Ovary (tissue), 3 donors: ENCODE data around the gene PXMP4.

Experiments
- EP300 ChIP-seq: sonication (generic); formaldehyde crosslinking; IDR thresholded peaks from one replicate; pipeline ENCODE4 v1.6.1; 2017; ENCODE audit warnings: antibody characterized with exemption
- POLR2A ChIP-seq: fragments of 450-650 bp; IDR thresholded peaks from one replicate; pipeline ENCODE4 v1.6.1; 2017; ENCODE audit warnings: antibody characterized with exemption, mild to moderate bottlenecking, moderate library complexity
- TF ChIP-seq, protein P1 (sequence below), 3 donors: fragments of 450-650 bp in 2 of 3; fragments of 200-600 bp in 1 of 3; IDR thresholded peaks; one replicate each; pipeline versions ENCODE4 v1.5.1 to v1.8.0; 2016 to 2022; ENCODE audit warnings: antibody characterized with exemption in 3 of 3, mild to moderate bottlenecking in 1 of 3
- donor health status: DM: no; HTN: no; CAD: no.

DNA sequence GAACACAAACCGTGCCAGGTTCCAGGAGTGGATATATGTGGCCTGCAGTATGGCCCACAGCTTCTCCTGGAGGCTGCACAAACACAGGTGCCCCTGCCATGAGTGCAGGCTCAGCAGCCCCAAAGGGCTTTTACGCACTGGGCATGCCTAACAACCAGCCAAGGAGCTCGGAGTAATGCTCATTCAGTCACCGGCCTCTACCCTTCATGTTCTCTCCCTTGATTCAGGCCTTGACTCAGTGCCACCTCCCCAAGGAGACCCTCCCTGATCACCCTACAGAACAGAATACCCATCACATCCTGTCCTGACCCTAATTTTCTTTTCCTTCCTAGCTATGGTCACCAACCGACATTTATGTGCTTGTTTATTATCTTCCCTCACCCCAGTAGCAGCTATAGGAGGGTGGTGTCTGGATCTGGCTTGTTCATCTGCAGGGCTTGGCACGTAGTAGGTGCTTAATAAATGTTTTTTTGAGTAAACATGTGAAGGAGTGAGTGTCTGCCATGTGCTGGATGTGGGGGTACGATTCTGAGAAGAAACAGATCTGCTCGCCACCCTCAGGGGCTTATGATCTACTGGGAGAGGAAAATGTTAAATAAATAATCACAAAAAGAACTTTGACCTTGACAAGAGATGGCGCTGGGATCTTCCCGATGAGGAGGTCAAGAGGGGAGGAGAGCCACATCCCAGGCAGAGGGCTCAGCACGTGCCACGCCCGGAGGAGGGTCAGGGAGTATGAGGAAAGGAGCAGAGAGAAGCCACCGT is 9.2 kb downstream of the PXMP4 start:
- TF ChIP-seq, protein P1, sequence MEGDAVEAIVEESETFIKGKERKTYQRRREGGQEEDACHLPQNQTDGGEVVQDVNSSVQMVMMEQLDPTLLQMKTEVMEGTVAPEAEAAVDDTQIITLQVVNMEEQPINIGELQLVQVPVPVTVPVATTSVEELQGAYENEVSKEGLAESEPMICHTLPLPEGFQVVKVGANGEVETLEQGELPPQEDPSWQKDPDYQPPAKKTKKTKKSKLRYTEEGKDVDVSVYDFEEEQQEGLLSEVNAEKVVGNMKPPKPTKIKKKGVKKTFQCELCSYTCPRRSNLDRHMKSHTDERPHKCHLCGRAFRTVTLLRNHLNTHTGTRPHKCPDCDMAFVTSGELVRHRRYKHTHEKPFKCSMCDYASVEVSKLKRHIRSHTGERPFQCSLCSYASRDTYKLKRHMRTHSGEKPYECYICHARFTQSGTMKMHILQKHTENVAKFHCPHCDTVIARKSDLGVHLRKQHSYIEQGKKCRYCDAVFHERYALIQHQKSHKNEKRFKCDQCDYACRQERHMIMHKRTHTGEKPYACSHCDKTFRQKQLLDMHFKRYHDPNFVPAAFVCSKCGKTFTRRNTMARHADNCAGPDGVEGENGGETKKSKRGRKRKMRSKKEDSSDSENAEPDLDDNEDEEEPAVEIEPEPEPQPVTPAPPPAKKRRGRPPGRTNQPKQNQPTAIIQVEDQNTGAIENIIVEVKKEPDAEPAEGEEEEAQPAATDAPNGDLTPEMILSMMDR (IDR thresholded peaks at IDR 0.05): no peak
- TF ChIP-seq EP300 (no peak), POLR2A (no peak)
